HEK293 (cell line): ENCODE results near the gene RNF32.

Experiments used
- CTCF ChIA-PET: fragments of 350-600 bp; formaldehyde crosslinking; extraction: SDS; loops from one replicate; lab custom pipeline; 2021; ENCODE audit warnings: antibody characterized with exemption; lab: Yijun Ruan, JAX
- POLR2A ChIA-PET: fragments of 300-600 bp; formaldehyde crosslinking; extraction: SDS; loops from one replicate; lab custom pipeline; 2020; ENCODE audit warnings: antibody characterized with exemption, inconsistent platforms; lab: Yijun Ruan, JAX
- H3K27ac ChIP-seq: fragments of 200-500 bp; sonication (Bioruptor generic); 2 replicates; pipeline ENCODE4 v1.5.1; 2014; ENCODE audit warnings: low read depth, low read length, control low read depth, inconsistent platforms; ENCODE audit errors: extremely low read depth
- H3K36me3 ChIP-seq, 2 experiments: fragments of 200-500 bp in 1 of 2; sonication (Bioruptor generic) in 1 of 2; 1 replicate in 1 of 2; 2 replicates in 1 of 2; pipeline ENCODE4 v1.5.1; 2014 to 2017; ENCODE audit warnings: inconsistent platforms in 2 of 2, low read length in 2 of 2; ENCODE audit not compliant: control insufficient read depth in 2 of 2, insufficient read depth in 1 of 2
- H3K4me1 ChIP-seq: fragments of 200-500 bp; sonication (Bioruptor generic); 2 replicates; pipeline ENCODE4 v1.5.1; 2014; ENCODE audit warnings: mild to moderate bottlenecking, low read length, inconsistent platforms; ENCODE audit not compliant: control insufficient read depth, insufficient read depth
- H3K4me3 ChIP-seq: 2 replicates; pipeline ENCODE4 v1.5.1; 2011; ENCODE audit warnings: low read depth, mild to moderate bottlenecking, control low read depth, low read length, moderate library complexity
- H3K9me3 ChIP-seq: fragments of 200-500 bp; sonication (Bioruptor generic); 2 replicates; pipeline ENCODE4 v1.5.1; 2014; ENCODE audit warnings: low read depth, low read length, inconsistent platforms; ENCODE audit not compliant: control insufficient read depth, insufficient read depth
- GLI4 ChIP-seq: fragments of 450-650 bp; formaldehyde crosslinking; IDR thresholded peaks from 2 replicates; pipeline ENCODE4 v1.5.1; 2016; ENCODE audit warnings: missing biosample characterization, missing genetic modification characterization
- GLIS1 ChIP-seq: fragments of 450-650 bp; formaldehyde crosslinking; IDR thresholded peaks from 2 replicates; pipeline ENCODE4 v1.5.1; 2016; ENCODE audit warnings: missing biosample characterization, missing genetic modification characterization
- HOXD13 ChIP-seq: sonication (generic); formaldehyde crosslinking; IDR thresholded peaks from 2 replicates; pipeline ENCODE4 v1.8.0; 2022; ENCODE audit warnings: missing genetic modification reagents, borderline replicate concordance
- KLF17 ChIP-seq: fragments of 450-650 bp; formaldehyde crosslinking; IDR thresholded peaks from 2 replicates; pipeline ENCODE4 v1.5.1; 2016; ENCODE audit warnings: missing biosample characterization, missing genetic modification characterization
- PRDM1 ChIP-seq: fragments of 450-650 bp; formaldehyde crosslinking; IDR thresholded peaks from 2 replicates; pipeline ENCODE4; 2016; ENCODE audit warnings: missing biosample characterization, missing genetic modification characterization
- RBAK ChIP-seq: fragments of 450-650 bp; formaldehyde crosslinking; IDR thresholded peaks from 2 replicates; pipeline ENCODE4 v1.5.1; 2016; ENCODE audit warnings: missing biosample characterization, missing genetic modification characterization
- SETDB1 ChIP-seq: IDR thresholded peaks from one replicate; pipeline ENCODE4 v1.6.1; 2017; ENCODE audit warnings: mild to moderate bottlenecking, low read length, moderate library complexity, mixed read lengths; ENCODE audit not compliant: insufficient read length
- SP3 ChIP-seq: fragments of 450-650 bp; formaldehyde crosslinking; IDR thresholded peaks from 2 replicates; pipeline ENCODE4 v1.5.1; 2016; ENCODE audit warnings: missing biosample characterization, missing genetic modification characterization
- YY1 ChIP-seq: fragments of 450-650 bp; formaldehyde crosslinking; IDR thresholded peaks from 2 replicates; pipeline ENCODE4 v1.5.1; 2018; ENCODE audit warnings: missing biosample characterization, missing genetic modification characterization
- YY2 ChIP-seq: fragments of 450-650 bp; formaldehyde crosslinking; IDR thresholded peaks from 2 replicates; pipeline ENCODE4 v1.5.1; 2016; ENCODE audit warnings: missing biosample characterization, missing genetic modification characterization
- ZFP41 ChIP-seq: fragments of 450-650 bp; formaldehyde crosslinking; IDR thresholded peaks from 2 replicates; pipeline ENCODE4 v1.5.1; 2016; ENCODE audit warnings: missing biosample characterization, missing genetic modification characterization, borderline replicate concordance
- ZNF121 ChIP-seq: fragments of 450-650 bp; formaldehyde crosslinking; IDR thresholded peaks from 2 replicates; pipeline ENCODE4 v1.5.1; 2016; ENCODE audit warnings: missing biosample characterization, missing genetic modification characterization
- ZNF146 ChIP-seq: fragments of 450-650 bp; formaldehyde crosslinking; IDR thresholded peaks from 2 replicates; pipeline ENCODE4 v1.5.1; 2016; ENCODE audit warnings: missing biosample characterization, missing genetic modification characterization
- ZNF324 ChIP-seq: fragments of 450-650 bp; formaldehyde crosslinking; IDR thresholded peaks from 2 replicates; pipeline ENCODE4 v1.5.1; 2016; ENCODE audit warnings: missing biosample characterization, missing genetic modification characterization
- ZNF404 ChIP-seq: fragments of 450-650 bp; formaldehyde crosslinking; IDR thresholded peaks from 2 replicates; pipeline ENCODE4 v1.5.1; 2017; ENCODE audit warnings: missing biosample characterization, missing genetic modification characterization
- ZNF510 ChIP-seq: fragments of 450-650 bp; formaldehyde crosslinking; IDR thresholded peaks from 2 replicates; pipeline ENCODE4 v1.5.1; 2018; ENCODE audit warnings: mild to moderate bottlenecking, missing genetic modification characterization, missing biosample characterization; ENCODE audit not compliant: insufficient replicate concordance
- ZNF555 ChIP-seq: fragments of 450-650 bp; formaldehyde crosslinking; conservative IDR thresholded peaks from 2 replicates; pipeline ENCODE4 v1.5.1; 2017; ENCODE audit warnings: missing biosample characterization, mild to moderate bottlenecking, missing genetic modification characterization, inconsistent platforms
- ZNF600 ChIP-seq: fragments of 450-650 bp; formaldehyde crosslinking; IDR thresholded peaks from 2 replicates; pipeline ENCODE4 v1.5.1; 2016; ENCODE audit warnings: missing biosample characterization, missing genetic modification characterization
- ZNF621 ChIP-seq: fragments of 450-650 bp; formaldehyde crosslinking; IDR thresholded peaks from 2 replicates; pipeline ENCODE4 v1.5.1; 2017; ENCODE audit warnings: missing biosample characterization, missing genetic modification characterization
- ZNF768 ChIP-seq: fragments of 450-650 bp; formaldehyde crosslinking; IDR thresholded peaks from 2 replicates; pipeline ENCODE4 v1.5.1; 2018; ENCODE audit warnings: missing biosample characterization, mild to moderate bottlenecking, missing genetic modification characterization
- TF ChIP-seq, protein P1 (sequence below): fragments of 450-650 bp; formaldehyde crosslinking; IDR thresholded peaks from 2 replicates; pipeline ENCODE4 v1.5.1; 2017; ENCODE audit warnings: missing biosample characterization, mild to moderate bottlenecking, missing genetic modification characterization, moderate library complexity
- TF ChIP-seq, protein P2 (sequence below): fragments of 450-650 bp; formaldehyde crosslinking; IDR thresholded peaks from 2 replicates; pipeline ENCODE4 v1.5.1; 2016; ENCODE audit warnings: missing biosample characterization, missing genetic modification characterization

The RNF32 gene

DNA sequence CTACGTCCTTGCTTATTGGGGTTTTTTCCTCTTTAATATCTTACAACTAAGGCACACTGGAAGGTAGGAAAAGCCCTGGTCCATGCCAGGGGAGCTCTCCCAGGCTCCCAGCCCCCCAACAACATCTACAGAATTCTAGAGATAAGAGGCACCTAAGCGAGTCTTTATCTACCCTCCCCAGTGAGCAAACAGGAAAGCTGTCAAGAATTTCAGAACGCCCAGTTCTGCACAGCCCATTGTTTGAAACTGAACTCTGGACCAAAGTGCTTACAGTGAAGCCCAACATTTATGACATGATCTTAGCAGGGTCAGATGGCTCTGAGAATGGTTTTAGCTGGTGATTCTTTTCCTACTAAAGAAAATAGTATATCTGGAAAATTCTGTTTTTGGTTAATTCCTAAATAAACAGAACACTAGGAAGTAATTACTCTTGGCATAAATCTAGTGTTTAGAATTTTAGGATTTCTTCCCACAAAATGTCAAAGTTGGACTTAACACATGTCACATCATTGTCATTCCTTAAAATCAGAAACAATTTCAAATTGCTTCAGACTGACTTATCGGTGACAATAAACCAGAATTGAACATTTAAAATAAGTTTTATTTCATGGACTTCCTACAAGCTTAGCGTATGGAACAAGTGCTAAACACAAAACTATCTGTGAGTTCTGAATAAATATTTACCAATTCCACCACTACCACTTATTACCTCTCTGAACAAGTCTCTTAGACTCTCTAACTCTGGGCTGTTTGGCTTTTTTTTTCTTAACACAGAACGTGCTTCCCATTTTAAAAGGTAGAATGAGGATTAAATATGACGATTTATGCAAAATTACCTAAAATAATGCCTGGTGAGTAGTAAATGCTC lies 31.3 kb upstream of the RNF32 start (continued):
- no peak for TF ChIP-seq ZNF404 (tag by site-specific recombination)
- no peak for TF ChIP-seq ZNF621 (tag by site-specific recombination)
- TF ChIP-seq, protein P1, sequence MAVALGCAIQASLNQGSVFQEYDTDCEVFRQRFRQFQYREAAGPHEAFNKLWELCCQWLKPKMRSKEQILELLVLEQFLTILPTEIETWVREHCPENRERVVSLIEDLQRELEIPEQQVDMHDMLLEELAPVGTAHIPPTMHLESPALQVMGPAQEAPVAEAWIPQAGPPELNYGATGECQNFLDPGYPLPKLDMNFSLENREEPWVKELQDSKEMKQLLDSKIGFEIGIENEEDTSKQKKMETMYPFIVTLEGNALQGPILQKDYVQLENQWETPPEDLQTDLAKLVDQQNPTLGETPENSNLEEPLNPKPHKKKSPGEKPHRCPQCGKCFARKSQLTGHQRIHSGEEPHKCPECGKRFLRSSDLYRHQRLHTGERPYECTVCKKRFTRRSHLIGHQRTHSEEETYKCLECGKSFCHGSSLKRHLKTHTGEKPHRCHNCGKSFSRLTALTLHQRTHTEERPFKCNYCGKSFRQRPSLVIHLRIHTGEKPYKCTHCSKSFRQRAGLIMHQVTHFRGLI (tag by site-specific recombination) = peak; percentile 66; the same call in 1 of the 2 replicates
- TF ChIP-seq SP3 (tag by site-specific recombination) = no peak

GRCh38 chr7:156610130-156610529 lies 30.4 kb upstream of the RNF32 start:
- ChIA-PET CTCF (no interaction called here), POLR2A (no interaction called here)
- no peaks in the 10 kb centered on the region for H3K4me1 ChIP-seq

GRCh38 chr7:156610601-156611000 lies 30.0 kb upstream of the RNF32 start:
- CTCF ChIA-PET = no interaction called here
- POLR2A ChIA-PET = no interaction called here
- Histone ChIP-seq H3K9me3 (no peaks in the 10 kb centered on the region), H3K36me3 (no peaks in the 10 kb centered on the region), H3K27ac (no peak overlapping the region), H3K4me1 (no peaks in the 10 kb centered on the region), H3K4me3 (no peak overlapping the region)
- TF ChIP-seq YY1 (tag by site-specific recombination) = no peak
- TF ChIP-seq ZNF146 (tag by site-specific recombination) = no peak
- TF ChIP-seq ZNF121 (tag by site-specific recombination) = no peak
- TF ChIP-seq PRDM1 (tag by site-specific recombination) = no peak
- TF ChIP-seq RBAK (tag by site-specific recombination) = no peak
- no peak for TF ChIP-seq GLI4 (tag by site-specific recombination)
- TF ChIP-seq ZNF404 (tag by site-specific recombination) = no peak
- no peak for TF ChIP-seq HOXD13 (CRISPR knock-in tag)
- TF ChIP-seq SETDB1 = no peak
- TF ChIP-seq GLIS1 (tag by site-specific recombination) = no peak

More at GRCh38 chr7:156610130-156610529, 30.4 kb upstream of the RNF32 start:
- H3K4me3 ChIP-seq = no peak overlapping the region
- TF ChIP-seq, protein P2, sequence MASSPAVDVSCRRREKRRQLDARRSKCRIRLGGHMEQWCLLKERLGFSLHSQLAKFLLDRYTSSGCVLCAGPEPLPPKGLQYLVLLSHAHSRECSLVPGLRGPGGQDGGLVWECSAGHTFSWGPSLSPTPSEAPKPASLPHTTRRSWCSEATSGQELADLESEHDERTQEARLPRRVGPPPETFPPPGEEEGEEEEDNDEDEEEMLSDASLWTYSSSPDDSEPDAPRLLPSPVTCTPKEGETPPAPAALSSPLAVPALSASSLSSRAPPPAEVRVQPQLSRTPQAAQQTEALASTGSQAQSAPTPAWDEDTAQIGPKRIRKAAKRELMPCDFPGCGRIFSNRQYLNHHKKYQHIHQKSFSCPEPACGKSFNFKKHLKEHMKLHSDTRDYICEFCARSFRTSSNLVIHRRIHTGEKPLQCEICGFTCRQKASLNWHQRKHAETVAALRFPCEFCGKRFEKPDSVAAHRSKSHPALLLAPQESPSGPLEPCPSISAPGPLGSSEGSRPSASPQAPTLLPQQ (tag by site-specific recombination) = no peak
- TF ChIP-seq YY2 (tag by site-specific recombination) = no peak
- TF ChIP-seq ZNF510 (tag by site-specific recombination) = no peak
- TF ChIP-seq ZNF768 (tag by site-specific recombination) = no peak
- TF ChIP-seq KLF17 (tag by site-specific recombination) = no peak
- no peak for TF ChIP-seq ZFP41 (tag by site-specific recombination)
- TF ChIP-seq ZNF555 = no peak
- no peak for TF ChIP-seq ZNF324 (tag by site-specific recombination)
- no peak for TF ChIP-seq ZNF600 (tag by site-specific recombination)
- TF ChIP-seq, all 188 proteins: peak for 0
- Histone ChIP-seq H3K36me3 (no peaks in the 10 kb centered on the region), H3K9me3 (no peaks in the 10 kb centered on the region), H3K27ac (no peak overlapping the region)
